GM21529 (cell line): ENCODE results near the gene UBFD1.
A peak's percentile ranks its signal among the peaks of the same experiment; 100 is the strongest.
"Not testable (repeated sequence)": the region's sequence is repeated elsewhere in the genome, so short reads cannot be mapped to it uniquely, and the experiment has no call there.

Experiments used
- ATAC-seq: cut with Tn5 transposase; IDR thresholded peaks from one replicate; pipeline ENCODE4 v1.9.1; 2021; ENCODE audit not compliant: unreplicated experiment

The UBFD1 gene

DNA sequence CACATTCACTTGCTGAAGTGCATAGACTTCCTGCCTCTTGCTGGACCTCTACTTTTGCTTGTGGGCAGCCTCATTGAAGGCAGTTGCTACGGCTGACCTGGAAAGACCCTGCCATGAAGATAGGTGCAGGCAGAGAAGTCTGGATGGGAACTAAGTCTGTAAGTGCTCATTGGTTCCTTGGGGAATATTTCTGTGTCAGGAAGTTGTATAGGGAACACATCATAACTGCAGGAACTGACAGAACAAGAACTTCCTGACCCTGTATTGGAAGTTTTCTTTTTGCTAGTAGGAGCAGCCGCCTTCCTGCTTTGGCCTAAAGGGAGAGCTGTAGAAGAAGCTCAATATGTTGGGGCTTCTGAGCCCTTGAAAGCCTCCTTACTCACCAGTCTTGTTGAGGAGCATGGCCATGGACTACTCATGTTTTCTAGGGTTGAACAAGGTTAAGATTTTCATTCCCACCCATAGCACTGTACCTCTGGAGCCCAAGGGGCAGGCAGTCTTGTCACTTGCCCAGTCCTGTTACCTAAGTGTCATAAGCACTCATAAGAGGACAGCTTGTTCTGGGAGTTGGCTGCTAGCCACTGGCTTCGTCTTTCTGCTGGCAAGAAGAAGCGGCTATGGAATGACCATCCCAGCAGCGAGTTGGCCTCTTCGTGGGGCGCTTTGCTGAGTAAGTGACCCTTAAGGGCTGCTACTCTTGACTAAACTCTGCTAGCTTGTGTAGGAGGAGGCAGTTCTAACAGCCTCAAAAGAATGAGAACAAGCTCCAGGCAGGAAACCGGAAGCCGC lies 7.2 kb downstream of the UBFD1 start:
- no peak for ATAC-seq

DNA sequence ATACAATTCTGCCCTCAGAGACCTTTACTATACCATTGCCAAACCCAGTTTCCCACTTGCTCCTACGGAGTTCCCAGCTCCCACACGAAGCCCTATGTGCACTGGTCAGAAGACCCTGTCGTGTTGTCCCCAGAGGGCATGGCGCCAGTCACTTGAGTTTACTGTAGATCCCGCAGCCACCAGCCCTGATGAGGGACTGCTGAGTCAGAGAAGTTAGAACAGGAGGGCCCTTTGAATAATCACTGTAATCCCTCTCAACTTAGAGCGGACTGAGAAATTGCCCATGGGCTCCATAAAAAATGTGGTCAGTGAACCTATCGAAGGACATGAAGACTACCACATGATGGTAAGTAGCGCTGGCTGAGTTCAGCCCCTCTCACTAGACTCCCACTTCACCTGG lies 9.2 kb downstream of the UBFD1 start:
- ATAC-seq: no peak

DNA sequence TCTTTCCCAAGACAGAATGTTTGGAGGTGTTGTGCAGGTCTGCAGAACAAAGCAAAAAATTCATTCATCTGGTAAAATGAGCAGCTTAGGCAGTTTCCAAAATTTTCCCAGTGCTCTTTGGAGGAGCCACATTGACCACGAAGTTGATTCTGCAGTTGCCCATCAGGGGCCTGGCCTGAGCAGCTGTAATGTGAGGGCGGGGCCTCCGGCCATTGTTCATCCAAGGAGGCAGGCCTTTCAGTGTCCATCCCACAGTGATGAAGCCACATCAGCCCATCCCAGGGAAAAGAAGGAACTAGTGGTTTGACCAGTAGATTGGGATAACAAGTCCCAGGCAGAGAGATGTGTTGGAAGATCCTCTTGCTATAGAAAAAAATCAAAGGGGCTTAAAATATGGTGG lies 10.1 kb downstream of the UBFD1 start:
- ATAC-seq: no peak

DNA sequence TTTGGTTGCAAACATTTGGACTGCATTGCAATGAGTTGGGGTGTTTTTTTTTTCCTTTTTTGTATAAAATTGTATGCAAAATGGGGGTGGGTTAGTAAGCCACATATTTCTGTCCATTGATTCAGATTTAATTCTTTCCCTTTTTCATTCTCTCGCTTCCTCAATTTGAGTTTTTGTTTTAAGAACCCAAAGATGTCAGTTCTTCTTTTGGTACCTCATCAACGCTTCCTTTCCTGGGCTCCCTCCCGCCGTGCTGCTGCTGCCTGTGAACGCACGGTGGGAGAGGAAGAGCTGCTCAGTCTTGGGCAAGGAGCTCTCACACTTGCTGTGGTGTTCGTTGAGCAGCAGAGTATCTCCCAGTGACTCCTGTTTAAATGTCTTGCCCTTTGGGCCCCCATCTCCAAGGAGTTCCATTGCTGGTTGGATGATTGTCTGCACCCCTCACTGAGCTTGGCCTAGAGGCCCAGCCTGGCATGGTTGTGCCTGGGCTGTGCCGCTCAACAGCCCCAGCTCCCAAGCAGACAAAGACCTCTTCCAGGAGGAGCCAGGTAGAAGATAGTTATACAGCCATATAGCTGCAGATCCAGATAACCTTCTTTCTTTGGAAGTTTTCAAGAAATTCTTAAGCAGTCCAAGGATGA lies 13.6 kb downstream of the UBFD1 start:
- no peak for ATAC-seq

DNA sequence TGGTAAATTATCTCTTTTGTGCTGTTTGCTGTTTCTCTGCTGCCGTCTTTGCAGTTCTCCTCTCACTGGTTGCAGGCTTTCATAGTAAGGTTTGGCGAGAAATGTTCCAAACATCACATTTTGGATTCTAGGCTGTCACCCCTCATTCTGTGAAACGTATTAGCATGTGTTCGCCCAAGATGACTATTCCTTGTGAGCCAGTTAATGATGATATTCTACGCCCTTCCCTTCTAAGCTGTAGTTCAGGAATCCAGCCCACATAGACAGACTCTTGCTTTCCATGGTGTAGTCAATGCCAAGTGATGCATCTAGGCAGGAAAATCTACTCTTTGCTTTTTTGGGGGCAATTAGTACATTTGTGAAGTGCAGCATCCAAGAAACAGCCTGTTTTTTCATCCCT lies 14.4 kb downstream of the UBFD1 start:
- ATAC-seq: no peak

DNA sequence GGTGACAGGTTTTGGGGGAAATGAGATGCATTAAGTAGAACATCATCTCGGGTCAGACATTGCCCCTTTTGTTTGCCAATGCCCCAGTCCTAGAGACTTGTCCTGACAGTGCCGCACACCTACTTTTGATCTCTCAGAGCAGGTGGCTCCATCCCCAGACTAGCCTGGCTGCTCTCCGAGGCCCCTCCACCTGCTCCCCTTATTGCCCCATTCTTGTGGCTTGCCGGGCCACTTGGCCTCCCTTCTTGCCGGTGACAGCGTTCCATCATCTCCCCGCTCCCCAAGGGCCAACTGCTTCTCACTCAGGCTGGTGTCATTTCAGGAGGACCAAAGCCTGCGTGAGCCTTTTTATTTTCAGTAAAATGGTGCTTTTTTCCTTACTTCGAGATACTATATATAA lies 14.9 kb downstream of the UBFD1 start:
- ATAC-seq: no peak

DNA sequence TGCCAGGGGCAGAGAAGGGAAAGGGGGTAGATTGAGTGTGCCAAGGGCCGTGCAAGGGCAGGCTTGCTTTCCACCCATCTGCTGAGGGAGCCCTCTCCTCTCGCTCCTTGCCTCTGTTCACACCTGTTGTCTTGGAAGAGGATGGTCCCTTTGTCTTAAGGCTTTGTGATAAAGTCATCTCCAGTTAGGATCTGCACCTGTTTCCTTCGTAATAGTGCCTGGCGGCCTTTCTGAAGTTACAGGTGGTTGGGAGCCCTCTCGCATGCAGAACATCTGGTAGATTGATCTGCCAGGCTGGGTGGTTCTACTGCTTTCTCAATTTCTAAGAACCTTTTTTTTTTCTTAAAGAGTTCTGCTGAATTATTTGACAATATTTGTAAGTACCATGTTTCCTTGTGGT lies 16.3 kb downstream of the UBFD1 start:
- no peak for ATAC-seq

DNA sequence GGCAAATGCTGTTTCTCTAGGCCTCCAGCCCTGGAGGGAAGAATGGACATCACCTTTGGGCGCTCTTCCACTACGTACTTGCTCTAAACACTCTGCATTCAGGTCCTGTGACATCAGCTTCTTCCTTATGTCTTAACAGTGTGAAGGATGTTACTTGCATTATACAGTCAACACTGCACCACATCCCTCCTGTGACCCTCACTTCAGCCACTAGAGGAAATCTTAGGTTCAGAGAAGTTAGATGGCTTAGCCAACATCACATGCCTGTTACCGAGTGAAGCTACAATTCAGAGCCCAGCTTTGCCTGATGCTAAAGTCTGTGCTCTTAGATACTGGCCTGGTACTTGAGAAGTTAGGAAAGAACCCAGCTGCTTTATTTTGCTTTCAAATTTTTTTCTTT lies 18.3 kb downstream of the UBFD1 start:
- no peak for ATAC-seq

DNA sequence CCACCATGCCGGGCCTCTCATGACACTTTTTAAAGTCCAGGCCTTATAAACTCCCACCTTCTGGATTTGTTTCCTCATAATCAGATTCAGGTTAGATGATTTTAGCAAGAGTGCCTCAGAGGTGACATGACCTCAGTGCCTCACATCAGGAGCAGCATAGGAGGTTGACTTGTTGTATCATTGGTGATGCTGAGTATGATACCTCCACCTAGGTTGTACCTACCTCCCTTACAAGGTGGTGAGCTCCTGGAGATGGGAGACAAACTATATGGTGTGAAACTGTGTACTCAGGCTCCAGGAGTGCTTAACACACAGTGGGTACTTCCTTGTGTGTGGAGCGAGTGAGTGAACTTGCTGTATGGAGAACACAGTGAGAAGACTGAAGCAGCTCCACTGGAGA lies 20.0 kb downstream of the UBFD1 start:
- no peak for ATAC-seq

DNA sequence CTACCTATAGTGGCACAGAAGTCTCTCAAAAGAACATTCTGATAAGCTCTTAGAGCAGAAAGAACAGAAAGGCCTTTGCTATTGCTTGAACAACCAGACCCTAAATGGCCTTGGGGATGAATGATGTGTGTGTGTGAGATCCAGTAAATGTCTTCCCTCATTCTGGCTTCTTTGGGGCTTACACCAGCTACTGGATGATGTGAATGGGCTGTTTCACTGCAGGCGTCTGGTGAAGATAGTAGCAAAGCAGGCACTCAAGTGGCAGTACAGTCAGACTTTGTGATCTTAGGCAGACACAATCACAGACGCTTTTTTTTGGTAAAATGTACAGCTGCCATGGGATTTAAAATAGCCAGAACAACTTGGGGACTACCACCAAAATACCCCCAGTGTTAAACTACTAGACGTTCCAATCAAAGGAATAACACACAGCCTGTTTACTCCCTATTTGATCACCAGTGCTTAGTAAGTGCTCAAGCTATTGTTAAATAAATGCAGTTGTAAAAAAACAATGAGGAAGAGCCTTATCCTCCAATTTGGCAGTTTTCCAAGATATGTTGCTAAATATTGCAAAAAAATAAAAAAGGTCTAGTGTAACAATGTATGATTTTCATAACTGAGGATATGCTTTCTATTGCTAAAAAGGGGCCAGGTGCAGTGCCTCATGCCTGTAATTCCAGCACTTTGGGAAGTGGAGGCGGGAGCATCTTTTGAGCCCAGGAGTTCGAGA lies 20.7 kb downstream of the UBFD1 start:
- no peak for ATAC-seq

DNA sequence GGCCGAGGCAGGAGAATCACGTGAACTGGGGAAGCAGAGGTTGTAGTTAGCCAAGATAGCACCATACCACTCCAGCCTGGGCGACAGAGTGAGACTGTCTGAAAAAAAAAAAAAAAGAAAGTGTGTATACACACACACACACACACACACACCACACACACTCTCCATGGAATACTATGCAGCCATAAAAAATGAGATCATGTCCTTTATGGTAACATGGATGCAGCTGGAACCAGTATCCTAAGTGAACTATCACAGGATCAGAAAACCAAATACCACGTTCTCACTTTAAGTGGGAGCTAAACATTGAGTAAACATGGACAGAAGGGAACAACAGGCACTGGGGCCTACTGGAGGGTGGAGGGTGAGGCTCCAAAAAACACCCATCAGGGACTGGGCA lies 21.8 kb downstream of the UBFD1 start:
- no peak for ATAC-seq

DNA sequence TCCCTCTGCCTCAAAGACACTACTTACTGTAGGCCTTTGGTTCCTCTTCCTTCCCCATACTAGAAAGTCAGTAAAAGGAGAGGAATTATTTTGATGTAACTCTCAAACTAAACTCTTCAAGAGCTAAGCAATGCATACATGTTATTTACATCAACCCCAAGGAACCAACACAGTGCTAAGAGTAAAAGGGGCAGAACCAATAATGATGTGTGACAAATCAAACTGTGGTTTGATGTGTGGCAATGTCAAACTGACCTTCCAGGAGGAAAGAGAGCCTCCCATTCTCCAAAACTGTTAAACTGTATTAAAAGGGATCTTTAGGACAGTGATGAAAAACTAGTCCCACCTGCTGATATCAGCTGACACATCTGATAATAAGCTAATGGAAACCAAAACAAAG lies 22.9 kb downstream of the UBFD1 start:
- no peak for ATAC-seq

DNA sequence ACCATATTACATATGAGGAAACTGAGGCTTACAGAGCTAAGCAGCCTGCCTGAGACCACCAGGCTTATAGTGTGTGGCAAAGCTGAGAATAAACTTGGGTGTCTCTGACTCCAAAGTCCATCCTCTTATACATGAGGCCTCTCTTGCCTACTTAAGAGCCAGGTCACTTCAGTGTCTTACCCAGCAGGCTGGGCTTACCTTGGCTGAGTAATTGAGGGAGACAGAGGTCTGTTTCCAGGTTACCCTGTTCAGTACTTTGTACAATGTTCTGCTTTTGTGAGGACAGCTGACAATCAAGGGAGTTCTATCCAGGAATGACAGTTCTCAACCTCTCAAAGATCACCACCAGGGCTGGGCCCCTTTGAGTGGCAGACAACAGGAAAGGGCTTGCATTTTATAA lies 24.2 kb downstream of the UBFD1 start:
- no peak for ATAC-seq

DNA sequence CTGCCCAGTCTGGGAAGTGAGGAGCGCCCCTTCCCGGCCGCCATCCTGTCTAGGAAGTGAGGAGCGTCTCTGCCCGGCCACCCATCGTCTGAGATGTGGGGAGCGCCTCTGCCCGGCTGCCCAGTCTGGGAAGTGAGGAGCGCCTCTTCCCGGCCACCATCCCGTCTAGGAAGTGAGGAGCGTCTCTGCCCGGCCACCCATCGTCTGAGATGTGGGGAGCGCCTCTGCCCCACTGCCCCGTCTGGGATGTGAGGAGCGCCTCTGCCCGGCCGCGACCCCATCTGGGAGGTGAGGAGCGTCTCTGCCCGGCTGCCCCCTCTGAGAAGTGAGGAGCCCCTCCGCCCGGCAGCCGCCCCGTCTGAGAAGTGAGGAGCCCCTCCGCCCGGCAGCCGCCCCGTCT lies 25.7 kb downstream of the UBFD1 start:
- ATAC-seq: not testable (repeated sequence)

DNA sequence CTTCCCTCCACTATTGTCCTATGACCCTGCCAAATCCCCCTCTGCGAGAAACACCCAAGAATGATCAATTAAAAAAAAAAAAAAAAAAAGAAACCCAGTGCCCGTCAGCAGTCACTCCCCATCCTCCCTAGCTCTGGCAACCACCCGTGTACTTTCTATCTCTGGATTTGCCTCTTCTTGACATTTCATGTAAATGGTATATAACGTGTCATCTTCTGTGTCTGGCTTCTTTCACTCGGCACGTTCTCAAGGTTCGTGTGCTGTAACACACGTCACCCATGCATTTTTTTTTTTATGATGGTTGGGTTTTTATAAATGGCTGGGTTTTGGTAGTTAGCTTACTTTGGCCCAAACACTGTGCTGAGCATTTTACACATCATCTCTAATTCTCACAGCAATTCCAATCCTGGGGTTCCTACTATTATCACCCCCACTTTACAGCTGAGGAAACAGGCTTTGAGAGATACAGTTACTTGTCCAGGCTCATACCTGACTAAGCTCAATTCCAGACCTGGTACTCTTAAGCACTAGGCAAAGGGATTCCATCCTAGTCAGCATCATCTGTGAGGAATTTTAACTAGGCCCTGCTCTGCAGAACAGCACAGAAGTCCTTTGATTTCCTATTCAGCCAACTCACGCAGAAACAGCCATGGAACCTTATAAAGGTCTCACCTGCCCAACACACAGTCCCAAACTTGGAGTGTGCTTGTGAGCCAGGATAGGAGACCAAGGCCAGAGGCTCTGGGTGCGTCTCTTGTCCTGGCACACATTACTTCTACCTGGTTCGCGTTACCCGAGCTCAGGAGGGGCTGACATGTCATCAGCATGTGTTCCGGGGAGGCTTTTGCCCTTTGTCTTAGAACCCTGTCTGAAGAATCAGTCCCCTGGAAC lies 26.9 kb downstream of the UBFD1 start:
- ATAC-seq: no peak

DNA sequence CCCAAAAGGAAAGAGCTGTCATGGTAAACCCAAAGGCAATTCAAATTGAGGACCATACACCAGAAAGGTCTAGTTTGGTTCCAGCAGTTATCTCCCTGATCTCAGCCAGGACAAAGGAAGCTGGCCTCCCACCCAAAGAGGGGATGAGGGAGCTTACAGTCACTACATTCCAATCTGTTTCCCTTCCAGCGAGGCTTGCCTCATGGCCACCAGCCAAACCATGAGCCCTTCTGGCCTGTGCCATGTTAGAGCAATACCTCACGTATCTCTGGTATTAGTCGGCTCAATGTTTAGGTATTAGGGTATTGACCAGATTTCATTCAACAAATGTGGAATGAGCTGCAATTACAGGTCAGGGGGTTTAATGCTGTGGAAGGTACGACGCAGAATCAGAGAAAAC lies 30.2 kb downstream of the UBFD1 start:
- ATAC-seq: no peak

DNA sequence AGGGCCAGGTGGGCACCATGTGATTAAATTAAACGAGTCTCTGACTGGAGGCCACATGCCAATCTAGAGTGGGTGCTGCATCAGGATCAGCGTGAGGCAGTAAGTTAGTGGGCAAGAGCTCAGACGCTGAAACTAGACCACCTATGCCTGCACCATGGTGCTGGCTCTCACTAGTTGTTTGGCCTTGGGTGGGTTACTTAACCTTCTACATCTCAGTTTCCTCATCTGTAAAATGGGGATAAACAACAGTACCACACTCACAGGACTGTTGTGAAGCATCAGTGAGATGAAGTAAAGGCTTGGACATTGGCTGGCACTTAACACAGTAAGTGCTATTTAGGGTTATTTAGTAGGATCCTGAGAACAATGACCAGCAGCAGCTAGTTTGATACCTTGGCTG lies 32.7 kb downstream of the UBFD1 start:
- no peak for ATAC-seq

DNA sequence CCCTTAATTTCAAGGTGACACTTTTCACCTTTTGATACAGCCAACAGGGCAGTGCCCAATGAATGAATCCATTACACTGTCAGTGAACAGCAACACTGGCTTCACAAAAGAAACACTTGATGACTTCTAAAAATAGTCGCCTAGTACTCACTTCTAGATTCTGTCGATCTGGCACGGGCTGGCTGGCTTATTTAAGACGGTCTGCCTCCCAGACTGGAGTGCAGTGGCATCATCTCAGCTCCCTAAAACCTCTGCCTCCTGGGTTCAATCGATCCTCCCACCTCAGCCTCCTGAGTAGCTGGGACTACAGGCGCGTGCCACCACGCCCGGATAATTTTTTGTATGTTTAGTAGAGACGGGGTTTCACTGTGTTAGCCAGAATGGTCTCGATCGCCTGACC lies 36.7 kb downstream of the UBFD1 start:
- no peak for ATAC-seq

DNA sequence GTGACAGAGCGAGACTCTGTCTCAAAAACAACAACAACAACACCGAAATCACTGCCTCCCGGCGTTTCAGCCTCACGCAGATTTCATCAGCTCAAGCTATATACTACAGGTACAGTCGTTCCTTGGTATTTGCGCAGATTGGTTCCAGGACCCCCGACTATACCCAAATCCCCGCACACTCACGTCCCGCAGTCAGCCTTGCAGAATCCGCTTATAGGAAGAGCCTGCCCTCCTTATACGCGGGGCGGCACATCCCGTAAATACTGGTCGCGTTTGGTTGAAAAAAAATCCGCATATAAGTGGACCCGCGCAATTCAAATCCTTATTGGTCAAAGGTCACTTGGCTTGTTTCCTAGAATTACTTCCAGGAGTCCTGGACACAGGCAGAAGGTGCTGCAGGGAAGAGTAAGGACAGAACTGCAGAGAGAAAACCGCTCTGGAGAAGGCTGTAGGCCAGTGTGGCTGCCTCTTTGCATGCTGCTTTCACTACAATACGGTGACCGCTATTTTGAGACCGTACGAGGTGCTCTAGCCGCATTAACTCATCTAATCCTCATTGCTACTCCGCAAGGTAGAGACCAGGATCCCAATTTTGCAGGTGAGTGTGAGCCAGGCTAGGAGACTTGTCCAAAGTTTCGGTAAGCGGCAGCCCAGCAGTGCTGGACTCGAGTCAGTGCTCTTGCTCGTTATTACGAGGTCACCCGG lies 37.9 kb downstream of the UBFD1 start:
- peak; percentile 9 for ATAC-seq

DNA sequence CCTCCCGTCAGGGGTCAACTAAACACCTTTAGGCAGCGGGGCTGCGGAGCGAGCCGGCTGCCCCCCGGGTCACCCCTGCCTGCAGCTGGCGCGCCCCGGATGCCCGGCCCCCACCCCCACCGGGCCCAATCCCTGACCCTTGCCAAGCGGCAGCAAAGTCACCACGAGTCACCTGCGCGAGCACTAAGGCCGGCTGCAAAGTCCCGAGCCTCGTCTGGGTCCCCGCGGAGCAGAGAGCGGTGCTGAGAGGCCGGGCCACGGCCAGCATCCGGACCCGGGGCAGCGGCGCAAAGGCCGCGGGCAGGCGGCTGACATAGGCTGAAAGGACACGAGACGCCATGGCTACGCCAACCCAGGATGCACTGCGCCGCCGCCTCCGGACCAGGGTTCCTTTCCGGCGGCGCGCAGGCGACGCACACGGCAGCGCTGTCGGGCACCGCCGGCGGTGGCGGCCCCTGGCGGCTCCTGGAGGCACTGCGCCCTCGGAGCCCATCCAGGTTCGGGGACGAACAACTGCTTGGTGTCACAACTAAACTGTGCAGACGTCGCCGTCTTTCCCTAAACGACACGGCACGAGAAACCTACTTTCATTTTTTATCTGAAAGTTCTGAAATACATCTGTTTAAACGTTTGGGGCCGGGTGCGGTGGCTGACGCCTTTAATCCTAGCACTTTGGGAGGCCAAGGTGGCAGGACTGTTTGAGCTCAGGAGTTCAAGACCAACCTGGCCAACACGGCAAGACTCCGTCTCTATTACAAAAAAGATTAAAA lies 38.6 kb downstream of the UBFD1 start, which contains the start of gene NDUFAB1:
Gene NDUFAB1 (minus strand): TSS at position 366 of the 770 bp plus-strand sequence. CDS start 26 bp downstream, at position 340.
- ATAC-seq: peak; percentile 85
